Measurements from ENCODE around the gene TASL.

The TASL gene

GRCh38 chrX:30513284-30513683 lies 64.3 kb downstream of the TASL start:
- ChIA-PET POLR2A (no interaction called here), CTCF (interaction anchor here (1.0 to 1.3 kb wide), 5 partner anchors 9 to 370 kb away, joined by 3 to 4 read pairs (median 3); no protein-coding TSS in a partner anchor)
- H3K4me3 ChIP-seq (ENCODE audit: control insufficient read depth in 1 of 7, extremely low read depth in 1 of 7, insufficient read depth in 4 of 7, low read depth in 2 of 7, low read length in 6 of 7) = no peak overlapping the region
- no peaks in the 10 kb centered on the region for H3K9me3 ChIP-seq (ENCODE audit: control extremely low read depth in 1 of 5, control insufficient read depth in 4 of 5, insufficient read depth in 2 of 5, low read depth in 1 of 5, low read length in 4 of 5)
- peaks cover 0 to 2% (median 0%) of the 10 kb centered on the region in 5 experiments for H3K27me3 ChIP-seq (replicated peaks in 2 of 5; ENCODE audit: control insufficient read depth in 4 of 5, insufficient read depth in 5 of 5, low read length in 4 of 5)
- WGBS (ENCODE audit: insufficient coverage) = no CpG with 5 or more reads among the region's 3 CpGs
- no peaks in the 10 kb centered on the region for H3K36me3 ChIP-seq (ENCODE audit: control insufficient read depth in 4 of 4, insufficient read depth in 4 of 4, low read length in 3 of 4)
- H3K27ac ChIP-seq (ENCODE audit: insufficient read depth in 1 of 2, low read depth in 1 of 2, low read length in 2 of 2, poor library complexity in 1 of 2, severe bottlenecking in 2 of 2) = no peak overlapping the region
- DNase-seq = peak; percentile 7 to 36 (median 27)
- H3K4me1 ChIP-seq (ENCODE audit: control extremely low read depth in 1 of 4, control insufficient read depth in 4 of 4, insufficient read depth in 4 of 4, low read length in 3 of 4) = no peaks in the 10 kb centered on the region
